ENCODE data around the gene DENND2C.

GRCh38 chr1:114688526-114688925, 18.7 kb upstream of the DENND2C start:
- TF ChIP-seq CTCF (IDR thresholded peaks at IDR 0.05; ENCODE audit: insufficient read depth, low read length) (no peak), POLR2AphosphoS5 (IDR thresholded peaks at IDR 0.05; ENCODE audit: low read depth) (no peak), GABPA (IDR thresholded peaks at IDR 0.05; ENCODE audit: low read depth) (no peak), REST (IDR thresholded peaks at IDR 0.05; ENCODE audit: insufficient replicate concordance, low read depth) (no peak)
